HEK293T (cell line): Measurements from ENCODE around the gene MLN.

ENCODE experiments used
- CTCF ChIA-PET: fragments of 350-600 bp; formaldehyde crosslinking; extraction: SDS; loops from one replicate; lab custom pipeline; 2021; ENCODE audit warnings: antibody characterized with exemption, inconsistent platforms; lab: Yijun Ruan, JAX
- POLR2A ChIA-PET: fragments of 350-600 bp; formaldehyde crosslinking; extraction: SDS; loops from one replicate; lab custom pipeline; 2020; ENCODE audit warnings: antibody characterized with exemption, inconsistent platforms; lab: Yijun Ruan, JAX
- DNase-seq: peaks from one replicate; pipeline ENCODE4 v3.0.0; 2012; ENCODE audit warnings: mixed read lengths; ENCODE audit errors: extremely low spot score
- ARNT ChIP-seq: fragments of 450-650 bp; IDR thresholded peaks from 2 replicates; pipeline ENCODE4 v1.6.1; 2017; ENCODE audit warnings: mild to moderate bottlenecking
- BHLHE40 ChIP-seq: fragments of 450-650 bp; IDR thresholded peaks from 2 replicates; pipeline ENCODE4 v1.6.1; 2016; ENCODE audit warnings: mild to moderate bottlenecking, moderate library complexity, borderline replicate concordance
- CTBP1 ChIP-seq: fragments of 450-650 bp; IDR thresholded peaks from 2 replicates; pipeline ENCODE4 v1.6.1; 2016; ENCODE audit warnings: borderline replicate concordance
- ELF4 ChIP-seq: fragments of 450-650 bp; IDR thresholded peaks from 2 replicates; pipeline ENCODE4 v1.6.1; 2017; ENCODE audit warnings: antibody characterized with exemption
- FOXA1 ChIP-seq: fragments of 450-650 bp; IDR thresholded peaks from 2 replicates; pipeline ENCODE4 v1.6.1; 2016; ENCODE audit warnings: mild to moderate bottlenecking
- FOXK2 ChIP-seq: fragments of 450-650 bp; IDR thresholded peaks from 2 replicates; pipeline ENCODE4 v1.6.1; 2016; ENCODE audit warnings: mild to moderate bottlenecking
- FOXM1 ChIP-seq: fragments of 450-650 bp; IDR thresholded peaks from 2 replicates; pipeline ENCODE4 v1.6.1; 2017; ENCODE audit warnings: mild to moderate bottlenecking, borderline replicate concordance
- HDGF ChIP-seq: fragments of 450-650 bp; IDR thresholded peaks from 2 replicates; pipeline ENCODE4 v1.6.1; 2017; ENCODE audit warnings: antibody characterized with exemption, borderline replicate concordance
- L3MBTL2 ChIP-seq: fragments of 450-650 bp; conservative IDR thresholded peaks from 2 replicates; pipeline ENCODE4 v1.6.1; 2016; ENCODE audit warnings: mild to moderate bottlenecking
- LEF1 ChIP-seq: fragments of 450-650 bp; IDR thresholded peaks from 2 replicates; pipeline ENCODE4 v1.6.1; 2017; ENCODE audit warnings: mild to moderate bottlenecking, borderline replicate concordance
- NFRKB ChIP-seq: fragments of 450-650 bp; IDR thresholded peaks from 2 replicates; pipeline ENCODE4 v1.6.1; 2016; ENCODE audit warnings: mild to moderate bottlenecking, moderate library complexity
- SP1 ChIP-seq: fragments of 450-650 bp; IDR thresholded peaks from 2 replicates; pipeline ENCODE4 v1.6.1; 2017
- SUZ12 ChIP-seq: fragments of 450-650 bp; IDR thresholded peaks from 2 replicates; pipeline ENCODE4 v1.6.1; 2016; ENCODE audit warnings: mild to moderate bottlenecking
- TARDBP ChIP-seq: fragments of 450-650 bp; IDR thresholded peaks from 2 replicates; pipeline ENCODE4 v1.6.1; 2016
- ZNF384 ChIP-seq: fragments of 450-650 bp; IDR thresholded peaks from 2 replicates; pipeline ENCODE4 v1.6.1; 2016
- TF ChIP-seq, protein P1 (sequence below): fragments of 450-650 bp; IDR thresholded peaks from 2 replicates; pipeline ENCODE4 v1.6.1; 2016

MLN gene

DNA sequence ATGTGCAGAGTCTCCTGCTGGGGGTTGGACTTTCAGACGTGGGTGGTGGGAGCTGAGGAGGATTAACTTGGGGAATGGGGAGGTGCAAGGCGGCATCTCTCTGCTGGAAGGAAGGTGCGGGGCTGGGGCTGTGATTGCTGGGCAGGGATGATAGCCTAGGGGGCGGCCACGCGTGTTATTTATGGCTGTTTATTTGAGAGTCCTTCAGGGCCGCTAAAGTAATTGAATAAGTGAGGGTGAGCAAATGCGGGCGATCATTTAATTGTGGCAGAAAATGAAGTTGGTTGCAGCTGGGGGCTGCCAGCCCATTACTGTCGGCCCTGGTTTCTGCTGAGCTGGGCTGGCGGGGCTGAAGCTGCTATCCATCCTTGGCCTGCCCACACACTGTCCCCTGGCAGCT lies 49.6 kb downstream of the MLN start:
- ChIA-PET CTCF (interaction anchor here (1.2 kb wide), 1 partner anchor 16 kb away, joined by 4 read pairs; no protein-coding TSS in a partner anchor), POLR2A (no interaction called here)
- DNase-seq = no peak
- no peak for TF ChIP-seq FOXK2
- TF ChIP-seq CTBP1 = no peak
- no peak for TF ChIP-seq BHLHE40
- TF ChIP-seq, protein P1, sequence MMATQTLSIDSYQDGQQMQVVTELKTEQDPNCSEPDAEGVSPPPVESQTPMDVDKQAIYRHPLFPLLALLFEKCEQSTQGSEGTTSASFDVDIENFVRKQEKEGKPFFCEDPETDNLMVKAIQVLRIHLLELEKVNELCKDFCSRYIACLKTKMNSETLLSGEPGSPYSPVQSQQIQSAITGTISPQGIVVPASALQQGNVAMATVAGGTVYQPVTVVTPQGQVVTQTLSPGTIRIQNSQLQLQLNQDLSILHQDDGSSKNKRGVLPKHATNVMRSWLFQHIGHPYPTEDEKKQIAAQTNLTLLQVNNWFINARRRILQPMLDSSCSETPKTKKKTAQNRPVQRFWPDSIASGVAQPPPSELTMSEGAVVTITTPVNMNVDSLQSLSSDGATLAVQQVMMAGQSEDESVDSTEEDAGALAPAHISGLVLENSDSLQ = no peak
- TF ChIP-seq ARNT = no peak

DNA sequence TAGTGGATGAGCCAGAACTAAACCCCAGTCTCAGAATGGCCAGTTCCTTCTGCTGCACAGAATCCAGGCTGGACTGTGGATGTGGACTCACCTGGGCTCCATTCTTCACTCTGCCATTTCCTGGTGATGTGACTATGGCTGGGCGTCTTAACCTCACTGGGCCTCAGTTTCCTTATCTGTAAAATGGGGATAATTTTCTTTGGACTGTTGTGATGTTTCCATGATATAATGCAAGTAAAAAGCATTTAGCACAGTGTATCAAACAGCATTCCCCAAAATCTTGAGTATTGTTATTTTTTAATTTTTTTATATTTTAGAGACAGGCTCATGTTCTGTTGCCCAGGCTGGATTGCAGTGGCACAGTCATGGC lies 51.2 kb downstream of the MLN start:
- DNase-seq = no peak
- POLR2A ChIA-PET = no interaction called here
- CTCF ChIA-PET = no interaction called here
- TF ChIP-seq BHLHE40 (no peak), HDGF (no peak), ARNT (no peak), SP1 (no peak), ZNF384 (no peak), FOXA1 (no peak)
- TF ChIP-seq, protein P1 = no peak

DNA sequence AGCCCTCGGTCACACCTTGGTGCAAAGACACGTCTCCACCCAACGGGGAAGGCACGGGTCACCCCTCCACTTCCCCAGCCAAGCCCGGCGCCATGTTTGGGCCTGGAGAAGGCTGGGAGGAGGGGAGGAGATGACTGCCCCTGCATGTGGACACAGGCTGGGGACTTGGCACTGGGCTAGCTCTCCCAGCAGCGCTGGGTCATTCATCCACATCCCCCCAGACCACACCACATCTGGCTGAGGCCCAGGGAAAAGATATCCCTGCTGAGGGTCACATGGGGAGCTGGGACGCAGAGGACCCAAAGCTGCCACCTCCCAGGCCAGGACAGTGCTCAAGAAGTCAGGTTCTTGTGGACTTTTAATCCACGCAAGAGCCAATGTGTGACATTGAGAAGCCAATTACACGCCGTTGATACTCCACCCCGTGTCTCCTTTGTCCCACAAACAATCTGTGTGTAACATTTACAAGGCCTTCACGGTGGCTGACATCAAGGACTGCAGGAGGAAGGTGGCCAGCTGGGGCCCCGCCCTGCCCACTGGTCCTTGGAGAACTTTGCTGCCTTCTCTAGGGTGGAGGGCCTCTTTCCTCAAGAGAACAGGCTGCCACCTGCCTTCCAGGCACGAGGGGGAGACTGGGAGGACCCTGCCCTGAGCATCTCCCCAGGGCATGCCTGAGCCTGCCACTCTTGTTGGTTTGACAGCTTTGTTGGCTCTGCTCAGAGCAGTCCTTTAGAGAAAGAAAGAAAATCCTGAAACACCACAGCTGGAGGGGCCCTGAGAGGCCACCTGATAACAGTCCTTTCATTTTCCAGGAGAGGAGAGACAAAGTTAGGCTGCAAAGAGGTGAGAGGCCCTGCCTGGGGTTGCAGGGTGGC lies 51.8 kb downstream of the MLN start:
- no peak for TF ChIP-seq FOXK2
- TF ChIP-seq, protein P1 = peak; percentile 56; the same call in 1 of the 2 replicates
- DNase-seq = no peak
- CTCF ChIA-PET = no interaction called here
- POLR2A ChIA-PET = interaction anchor here (1.0 kb wide), 1 partner anchor 40 kb away, joined by 3 read pairs; the partner anchor contains the start of gene UQCC2

DNA sequence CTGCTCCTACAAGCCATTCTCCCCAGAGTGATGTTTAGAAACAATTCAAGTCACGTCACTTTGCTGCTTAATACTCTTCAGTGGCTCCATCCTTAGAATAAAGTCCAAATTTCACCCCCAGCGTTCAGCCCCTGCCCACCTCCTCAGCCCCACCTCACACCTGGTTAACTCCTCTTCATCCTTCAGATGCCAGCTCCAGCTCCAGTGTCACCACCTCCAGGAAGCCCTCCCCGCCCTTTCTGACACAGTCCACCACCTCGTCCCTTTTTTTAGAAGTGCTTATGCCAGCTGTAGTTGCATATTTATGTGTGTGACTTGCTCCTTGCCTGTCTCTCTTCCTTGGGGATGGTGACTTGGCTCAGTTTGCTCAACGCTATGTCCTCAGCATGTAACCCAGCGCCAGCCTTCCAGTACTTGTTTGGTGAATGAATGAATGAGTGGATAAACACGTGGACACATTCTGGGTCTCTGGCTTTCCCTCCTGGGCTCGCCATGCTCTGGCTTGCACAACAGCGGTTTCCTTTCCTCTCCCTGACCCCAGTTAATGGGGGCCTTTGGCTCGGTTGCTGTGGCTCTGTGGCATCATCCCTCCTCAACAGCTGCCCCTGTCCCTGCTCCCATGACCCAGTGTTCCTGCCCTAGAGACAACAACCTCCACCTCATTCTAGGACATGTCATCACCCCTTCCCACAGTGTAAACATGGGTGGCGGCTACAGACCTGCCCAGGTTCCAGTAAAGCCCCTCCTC lies 53.4 kb downstream of the MLN start:
- ChIA-PET POLR2A (no interaction called here), CTCF (no interaction called here)
- DNase-seq = no peak
- TF ChIP-seq ZNF384 (no peak), CTBP1 (no peak), BHLHE40 (no peak), TARDBP (no peak), HDGF (no peak), LEF1 (no peak), ELF4 (no peak), NFRKB (no peak), L3MBTL2 (no peak), SP1 (no peak), FOXK2 (no peak)
- TF ChIP-seq, protein P1 = no peak

DNA sequence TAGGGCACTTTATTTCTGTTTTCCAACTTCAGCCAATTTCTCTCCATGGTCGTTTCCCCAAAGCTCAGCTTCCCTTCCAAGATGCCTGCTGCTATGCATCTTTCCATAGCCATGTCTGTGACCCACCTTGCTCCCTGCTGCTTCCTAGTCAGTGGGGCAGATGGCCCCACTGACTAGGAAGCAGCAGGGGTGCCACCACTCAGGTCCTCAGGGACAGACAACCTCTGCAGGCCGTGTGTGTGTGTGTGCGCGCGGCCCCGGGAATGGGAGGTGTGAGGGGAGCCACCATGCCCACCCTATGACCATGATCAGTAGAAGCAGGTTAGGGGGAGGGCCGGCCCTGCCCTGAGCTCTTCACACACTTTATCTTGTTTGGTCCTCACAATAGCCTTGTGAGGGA lies 54.4 kb downstream of the MLN start:
- ChIA-PET POLR2A (no interaction called here), CTCF (interaction anchor here (0.6 kb wide), 1 partner anchor 813 kb away, joined by 4 read pairs; no protein-coding TSS in a partner anchor)
- TF ChIP-seq BHLHE40 = no peak
- no peak for DNase-seq

DNA sequence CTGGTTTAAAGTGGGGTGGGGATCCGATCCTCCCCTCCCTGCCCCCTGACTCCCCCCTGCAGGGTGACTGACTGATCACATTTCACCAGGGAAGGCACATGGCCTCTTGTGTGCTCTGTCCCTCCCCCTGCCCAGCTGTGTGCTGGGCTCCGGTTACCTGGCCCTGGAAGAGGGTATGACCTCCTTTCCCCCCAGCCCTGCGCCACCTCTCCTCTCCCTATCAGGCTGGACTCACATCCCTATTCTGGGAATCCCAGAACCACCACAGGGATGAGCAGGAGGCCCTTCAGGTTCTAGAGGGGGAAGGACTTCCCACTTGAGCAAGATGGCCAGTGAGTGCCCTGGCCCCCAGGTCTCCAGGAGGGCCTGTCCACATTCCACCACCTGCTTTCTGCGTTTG lies 55.0 kb downstream of the MLN start:
- ChIA-PET CTCF (interaction anchor here (0.6 kb wide), 1 partner anchor 13 kb away, joined by 3 read pairs; no protein-coding TSS in a partner anchor), POLR2A (no interaction called here)
- DNase-seq = no peak
- no peak for TF ChIP-seq SUZ12
- TF ChIP-seq FOXM1 = no peak
- TF ChIP-seq, protein P1 = no peak
- TF ChIP-seq SP1 = no peak
- no peak for TF ChIP-seq BHLHE40
- TF ChIP-seq L3MBTL2 = no peak
- TF ChIP-seq TARDBP = no peak
- TF ChIP-seq HDGF = no peak
- TF ChIP-seq CTBP1 = no peak
- no peak for TF ChIP-seq ZNF384
- no peak for TF ChIP-seq ELF4
- TF ChIP-seq ARNT = no peak
- TF ChIP-seq FOXA1 = no peak
- no peak for TF ChIP-seq FOXK2
- no peak for TF ChIP-seq NFRKB
- no peak for TF ChIP-seq LEF1
